GM12891 (cell line): ENCODE measurements around the gene ARFGEF3.

ENCODE experiments used
- DNase-seq: peaks from one replicate; pipeline ENCODE4 v3.0.0; 2011; ENCODE audit warnings: low spot score; ENCODE audit not compliant: insufficient read length
- FAIRE-seq: peaks from 2 replicates; lab custom pipeline; 2011; peaks lifted over from hg19 to GRCh38; lab: Jason Lieb, UNC
- PAX5 ChIP-seq: IDR thresholded peaks from 2 replicates; pipeline ENCODE4 v1.6.1; 2011; ENCODE audit warnings: low read length, moderate library complexity, mild to moderate bottlenecking; ENCODE audit not compliant: insufficient read depth, severe bottlenecking
- POLR2A ChIP-seq: IDR thresholded peaks from 2 replicates; pipeline ENCODE4 v1.6.1; 2011; ENCODE audit warnings: low read depth, low read length, control low read depth
- POLR2AphosphoS5 ChIP-seq: IDR thresholded peaks from 2 replicates; pipeline ENCODE4 v1.6.1; 2011; ENCODE audit warnings: low read depth, low read length, control low read depth
- POU2F2 ChIP-seq: IDR thresholded peaks from 2 replicates; pipeline ENCODE4 v1.6.1; 2011; ENCODE audit warnings: low read depth, mild to moderate bottlenecking, control low read depth, low read length, moderate library complexity
- SPI1 ChIP-seq: IDR thresholded peaks from 2 replicates; pipeline ENCODE4 v1.6.1; 2011; ENCODE audit warnings: low read depth, low read length, control low read depth
- TAF1 ChIP-seq: IDR thresholded peaks from 2 replicates; pipeline ENCODE4 v1.6.1; 2011; ENCODE audit warnings: low read depth, low read length, control low read depth

The ARFGEF3 gene

DNA sequence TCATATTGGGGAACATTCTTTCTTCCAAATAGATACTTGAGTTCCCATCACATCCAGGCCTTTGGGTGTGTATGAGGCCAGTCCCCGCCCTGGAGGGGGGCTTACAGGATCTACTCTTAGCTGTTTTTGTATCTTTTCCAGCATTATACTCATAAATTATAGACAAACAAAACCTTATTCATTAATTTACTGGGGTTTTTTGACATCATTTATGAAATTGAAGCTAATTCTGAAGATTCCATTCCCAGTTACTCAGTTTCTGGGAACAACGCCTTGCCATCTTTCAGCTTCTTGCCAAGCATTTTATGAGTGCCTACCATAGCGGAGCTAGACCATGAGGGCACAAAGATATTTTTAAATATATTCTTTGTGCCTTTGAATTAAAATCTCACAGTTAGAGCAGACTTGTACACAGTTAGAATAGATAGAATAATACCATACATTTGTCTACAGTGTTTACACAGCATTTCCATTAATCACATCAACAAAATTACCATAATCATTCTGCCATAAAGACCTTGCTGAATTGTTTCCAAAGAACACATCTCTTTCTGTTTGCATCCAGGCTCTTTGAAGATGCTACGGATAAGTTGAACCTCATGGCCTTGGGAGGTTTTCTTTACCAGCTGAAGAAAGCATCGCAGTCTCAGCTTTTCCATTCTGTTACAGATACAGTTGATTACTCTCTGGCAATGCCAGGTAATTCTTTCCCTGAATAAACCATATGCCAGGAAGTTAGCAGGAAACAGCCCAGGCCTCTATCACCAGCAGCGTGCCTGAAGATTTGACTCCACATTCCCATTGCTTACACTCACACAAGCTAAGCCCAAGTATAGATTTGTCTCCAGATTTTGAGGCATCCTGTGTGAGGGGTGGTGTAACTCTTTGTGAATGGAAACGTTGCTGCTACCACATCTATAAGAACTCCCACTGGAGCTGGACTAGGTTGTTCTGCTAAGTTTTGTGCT, 132.0 kb downstream of the ARFGEF3 start:
- FAIRE-seq (no peak), DNase-seq (no peak)
- TF ChIP-seq POU2F2 (no peak), POLR2AphosphoS5 (no peak), PAX5 (no peak), TAF1 (no peak), POLR2A (no peak), SPI1 (no peak)

DNA sequence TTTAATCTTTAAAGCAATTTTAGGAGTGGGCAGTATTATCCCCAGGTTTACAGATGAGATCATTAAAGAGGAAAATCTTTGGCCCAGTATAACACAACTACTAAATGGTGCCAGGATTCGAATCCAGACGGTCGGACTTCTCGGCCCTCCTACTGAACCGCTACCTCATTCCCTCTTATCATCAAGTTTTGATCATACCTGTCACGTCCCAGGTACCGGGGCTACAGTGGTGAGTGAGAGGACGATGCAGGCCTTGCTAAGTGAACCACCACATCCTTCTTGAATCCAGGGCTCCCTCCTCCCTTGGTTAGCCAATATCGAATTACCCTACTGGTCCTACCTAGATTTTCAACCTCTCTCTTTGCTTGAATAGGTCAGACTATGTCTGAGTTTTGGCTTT, 134.6 kb downstream of the ARFGEF3 start:
- DNase-seq: no peak
- TF ChIP-seq PAX5 (no peak), POLR2A (no peak), POLR2AphosphoS5 (no peak), POU2F2 (no peak), SPI1 (no peak), TAF1 (no peak)
- no peak for FAIRE-seq

DNA sequence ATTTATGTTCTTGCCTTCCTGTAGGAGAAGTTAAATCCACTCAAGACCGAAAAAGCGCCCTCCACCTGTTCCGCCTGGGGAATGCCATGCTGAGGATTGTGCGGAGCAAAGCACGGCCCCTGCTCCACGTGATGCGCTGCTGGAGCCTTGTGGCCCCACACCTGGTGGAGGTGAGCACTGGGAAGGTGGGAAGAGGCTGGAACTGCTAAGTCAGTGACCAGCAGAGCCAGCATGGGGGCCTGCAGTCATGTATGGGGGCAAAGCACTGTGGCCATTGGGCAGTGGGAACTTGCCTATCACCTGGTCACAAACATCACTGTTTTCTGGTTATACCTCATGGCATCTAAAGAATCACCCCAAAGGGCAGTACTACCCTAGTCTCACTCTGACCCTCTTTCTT, 135.0 kb downstream of the ARFGEF3 start:
- TF ChIP-seq POLR2A (no peak), PAX5 (no peak), TAF1 (no peak), POLR2AphosphoS5 (no peak), SPI1 (no peak), POU2F2 (no peak)
- DNase-seq: no peak
- no peak for FAIRE-seq

DNA sequence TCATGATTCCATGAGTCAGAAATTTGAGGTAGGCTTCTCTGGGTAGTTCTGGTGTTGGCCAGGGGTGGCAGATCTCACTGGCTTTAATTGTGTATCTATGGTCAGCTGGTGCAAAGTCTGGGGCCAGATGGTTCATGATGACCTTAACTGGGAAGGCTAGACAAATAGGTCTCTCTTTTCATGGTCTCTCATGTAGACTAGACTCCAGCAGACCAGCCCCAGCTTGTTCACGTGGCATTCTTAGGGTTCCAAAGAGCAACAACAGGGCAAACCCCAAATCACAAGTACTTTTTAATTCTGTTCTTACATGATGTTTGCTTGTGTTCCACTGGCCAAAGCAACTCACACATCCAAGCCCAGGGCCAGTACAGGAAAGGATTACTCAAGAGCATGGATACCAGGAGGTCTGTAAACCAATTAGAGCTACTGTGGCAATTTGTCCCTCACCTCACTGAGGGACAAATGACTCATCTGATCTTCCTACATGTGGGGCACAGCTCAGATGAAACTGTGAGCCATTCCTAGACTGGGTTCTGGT, 136.1 kb downstream of the ARFGEF3 start:
- TF ChIP-seq POLR2A (no peak), SPI1 (no peak), PAX5 (no peak), POLR2AphosphoS5 (no peak), TAF1 (no peak), POU2F2 (no peak)
- DNase-seq (no peak), FAIRE-seq (no peak)

DNA sequence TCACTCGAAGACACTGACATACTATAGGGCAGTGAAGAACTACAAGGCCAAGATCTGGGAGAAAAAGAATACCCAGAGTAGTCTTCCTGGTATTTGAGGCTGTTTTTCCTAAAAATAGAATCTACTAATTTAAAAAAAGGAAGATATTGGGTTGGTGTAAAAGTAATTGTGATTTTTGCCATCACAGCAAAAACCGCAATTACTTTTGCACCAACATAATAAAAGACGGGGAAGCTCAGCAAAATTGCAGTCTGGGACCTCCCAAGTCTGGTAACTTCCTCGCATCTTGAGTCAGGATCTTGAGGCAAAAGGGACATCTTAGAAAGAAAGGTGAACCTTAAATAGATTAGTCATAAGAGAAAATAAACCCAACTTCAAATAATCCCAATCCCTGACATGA, 138.7 kb downstream of the ARFGEF3 start:
- TF ChIP-seq POLR2AphosphoS5: no peak
- no peak for TF ChIP-seq PAX5
- no peak for TF ChIP-seq SPI1
- TF ChIP-seq POLR2A: no peak
- TF ChIP-seq POU2F2: no peak
- TF ChIP-seq TAF1: no peak
- DNase-seq: no peak
- FAIRE-seq: no peak

DNA sequence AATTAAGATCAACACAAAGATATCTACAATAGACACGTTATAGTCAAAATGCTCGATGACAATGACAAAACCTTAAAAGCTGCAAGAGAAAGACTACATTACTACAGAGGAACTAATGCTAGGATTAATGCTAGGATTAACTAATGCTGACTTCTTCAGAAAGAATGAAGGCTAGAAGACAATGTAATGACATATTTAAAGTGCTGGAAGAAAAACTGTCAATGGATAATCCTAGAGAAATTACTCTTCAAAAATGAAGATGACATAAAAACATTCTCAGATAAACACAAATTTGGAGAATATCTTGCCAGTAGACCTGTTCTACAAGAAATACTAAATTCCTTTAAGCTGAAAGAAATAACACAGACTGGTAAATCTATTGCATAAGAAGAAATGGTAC, 140.8 kb downstream of the ARFGEF3 start:
- FAIRE-seq: no peak
- DNase-seq: no peak
- no peak for TF ChIP-seq POLR2A
- TF ChIP-seq SPI1: no peak
- no peak for TF ChIP-seq TAF1
- TF ChIP-seq POU2F2: no peak
- no peak for TF ChIP-seq POLR2AphosphoS5
- TF ChIP-seq PAX5: no peak

DNA sequence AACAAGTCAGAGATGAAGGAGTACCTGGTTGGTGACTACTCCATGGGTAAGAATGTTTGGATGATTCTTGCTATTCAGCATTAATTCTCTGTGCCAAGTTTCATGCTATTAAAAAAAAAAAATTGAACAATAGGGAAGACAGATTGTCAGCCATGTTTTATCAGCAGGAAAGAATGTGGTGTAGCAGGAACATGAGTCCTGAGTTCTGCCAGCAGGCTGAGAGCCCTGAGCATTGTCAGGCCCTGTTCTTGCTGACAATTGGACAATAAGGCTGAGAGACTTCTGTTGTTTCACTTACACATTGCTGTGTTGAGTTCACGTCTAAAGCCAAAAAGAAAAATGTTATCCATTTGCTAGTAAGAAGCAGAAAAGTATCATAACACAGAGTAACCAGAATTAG, 145.6 kb downstream of the ARFGEF3 start:
- no peak for DNase-seq
- FAIRE-seq: no peak
- TF ChIP-seq POLR2AphosphoS5: no peak
- no peak for TF ChIP-seq PAX5
- no peak for TF ChIP-seq POU2F2
- no peak for TF ChIP-seq TAF1
- no peak for TF ChIP-seq SPI1
- no peak for TF ChIP-seq POLR2A

DNA sequence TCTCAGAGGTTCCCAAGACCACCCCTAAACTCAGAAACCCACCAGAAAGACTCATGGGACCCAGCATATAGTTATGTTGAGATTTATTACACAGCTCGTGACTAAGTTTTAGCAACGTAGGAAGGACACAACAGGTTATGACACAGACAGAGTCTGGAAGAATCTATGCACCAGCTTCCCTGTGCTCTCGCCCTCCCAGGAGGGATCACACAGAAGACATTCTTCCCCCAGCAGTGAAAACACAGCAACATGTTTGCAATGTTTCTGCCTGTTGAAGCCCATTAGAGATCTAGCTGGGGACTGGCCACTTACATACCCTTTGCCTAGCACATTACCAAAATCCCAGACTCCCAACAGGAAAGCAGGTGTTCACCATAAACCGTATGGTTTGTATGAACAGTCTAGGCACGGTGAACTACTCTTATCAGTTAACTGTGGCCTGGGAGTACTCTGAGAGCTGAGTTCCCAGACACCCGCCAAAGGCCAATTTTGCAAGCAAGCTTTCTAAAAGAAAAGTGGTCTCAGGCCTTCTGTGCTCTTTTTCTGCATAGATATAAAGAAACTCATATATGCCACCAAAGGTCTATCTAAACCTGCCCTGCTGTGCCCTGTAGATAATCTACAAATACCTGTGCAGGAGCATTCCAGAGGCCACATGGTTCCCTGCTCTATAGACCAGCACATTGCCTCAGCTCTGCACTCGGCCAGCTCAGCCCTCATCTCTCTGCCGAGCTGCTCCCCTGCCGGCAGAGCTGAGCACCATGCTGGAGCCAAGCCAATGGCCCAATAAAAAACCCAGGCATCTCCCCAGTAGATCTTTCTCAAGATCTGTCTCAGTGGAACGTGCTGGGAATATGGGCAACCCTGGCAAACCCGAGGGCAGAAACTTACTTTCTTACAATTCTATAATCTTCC, 146.3 kb downstream of the ARFGEF3 start:
- no peak for DNase-seq
- TF ChIP-seq POU2F2 (no peak), TAF1 (no peak), SPI1 (no peak), PAX5 (no peak), POLR2AphosphoS5 (no peak), POLR2A (no peak)

More for the DNA sequence above, 146.3 kb downstream of the ARFGEF3 start:
- no peak for FAIRE-seq
